Hepatocyte (in vitro differentiated cells): ENCODE data around the gene GRHL1. TPM values are rescaled to one million over a fixed set of nuclear protein-coding genes. Genes with fewer than 3 reads are reported as not detected.

ENCODE experiments used
- DNase-seq: peaks from one replicate; pipeline ENCODE4 v3.0.0-alpha.2; 2016; ENCODE audit warnings: low spot score
- H2AFZ ChIP-seq: fragments of 200-600 bp; sonication (generic); 2 replicates; pipeline ENCODE4 v1.6.0; 2016; ENCODE audit warnings: antibody characterized with exemption, mild to moderate bottlenecking
- H3K27ac ChIP-seq: fragments of 200-600 bp; sonication (generic); 2 replicates; pipeline ENCODE4 v1.5.1; 2016; ENCODE audit warnings: mild to moderate bottlenecking
- H3K27me3 ChIP-seq: fragments of 200-600 bp; sonication (generic); 2 replicates; pipeline ENCODE4 v1.6.1; 2016
- H3K36me3 ChIP-seq: fragments of 200-600 bp; sonication (generic); replicated peaks from 2 replicates; pipeline ENCODE4 v1.5.1; 2016; ENCODE audit warnings: low read depth; ENCODE audit not compliant: insufficient read depth
- H3K4me1 ChIP-seq: fragments of 200-600 bp; sonication (generic); 2 replicates; pipeline ENCODE4 v1.5.1; 2016; ENCODE audit warnings: mild to moderate bottlenecking, moderate library complexity; ENCODE audit not compliant: insufficient read depth
- H3K4me2 ChIP-seq: fragments of 200-600 bp; sonication (generic); 2 replicates; pipeline ENCODE4 v1.6.0; 2016
- H3K4me3 ChIP-seq: fragments of 200-600 bp; sonication (generic); 2 replicates; pipeline ENCODE4 v1.5.1; 2016; ENCODE audit warnings: mild to moderate bottlenecking
- H3K79me2 ChIP-seq: fragments of 200-600 bp; sonication (generic); 2 replicates; pipeline ENCODE4 v1.6.0; 2017; ENCODE audit warnings: mild to moderate bottlenecking
- H3K9me2 ChIP-seq: fragments of 200-600 bp; sonication (generic); replicated peaks from 2 replicates; pipeline ENCODE4 v1.6.0; 2017; ENCODE audit warnings: mild to moderate bottlenecking; ENCODE audit not compliant: insufficient read depth
- H3K9me3 ChIP-seq: fragments of 200-600 bp; sonication (generic); 2 replicates; pipeline ENCODE4 v1.5.1; 2016; ENCODE audit warnings: low read depth, mild to moderate bottlenecking
- H4K20me1 ChIP-seq: fragments of 200-600 bp; sonication (generic); 2 replicates; pipeline ENCODE4 v1.6.0; 2016; ENCODE audit warnings: mild to moderate bottlenecking; ENCODE audit not compliant: insufficient read depth, poor library complexity, severe bottlenecking
- CTCF ChIP-seq: fragments of 200-600 bp; sonication (generic); IDR thresholded peaks from 2 replicates; pipeline ENCODE4 v1.5.1; 2016; ENCODE audit warnings: antibody characterized with exemption, mild to moderate bottlenecking; ENCODE audit not compliant: poor library complexity
- EZH2 ChIP-seq: fragments of 200-600 bp; sonication (generic); IDR thresholded peaks from 2 replicates; pipeline ENCODE4 v1.6.1; 2016; ENCODE audit warnings: antibody characterized with exemption, mild to moderate bottlenecking, borderline replicate concordance
- EZH2phosphoT487 ChIP-seq: fragments of 200-600 bp; sonication (generic); IDR thresholded peaks from one replicate; pipeline ENCODE4 v1.6.1; 2018; ENCODE audit warnings: antibody characterized with exemption, mild to moderate bottlenecking, low read depth, moderate library complexity; ENCODE audit not compliant: unreplicated experiment, severe bottlenecking
- WGBS: methylation state at CpG from one replicate; pipeline ENCODE4 v1.1.6; 2016; ENCODE audit warnings: low lambda C conversion rate; ENCODE audit errors: missing lambda C conversion rate; 5-methylcytosine and 5-hydroxymethylcytosine counted together
- polyA plus RNA-seq: library from polyadenylated mRNA; unstranded; fragments of >200 nt; fragmentation: Nextera tagmentation; extraction: Ambion mirVana; gene quantifications from 2 replicates; pipeline ENCODE4 v1.2.1, GENCODE V29; 2016
- total RNA-seq: library from RNA; depleted of rRNA; stranded (reverse); fragments of >200 nt; gene quantifications from 2 replicates; pipeline ENCODE4 v1.2.3, GENCODE V29; 2014

Gene GRHL1
- total and polyA plus RNA-seq, 2 experiments from 2014 or later, result 4.0 to 10.9 TPM

GRCh38 chr2:9998916-9999654, 47.6 kb downstream of the GRHL1 start:
- WGBS, result 94% methylated on average over 20 of the region's 20 CpGs
- no peak overlapping the region for H3K4me2 ChIP-seq
- H3K4me3 ChIP-seq, result no peak overlapping the region
- no peaks in the 10 kb centered on the region for H4K20me1 ChIP-seq
- H3K9me2 ChIP-seq, result no peaks in the 10 kb centered on the region
- no peaks in the 10 kb centered on the region for H3K9me3 ChIP-seq
- H3K79me2 ChIP-seq, result no peaks in the 10 kb centered on the region
- no peak overlapping the region for H2AFZ ChIP-seq
- no peak overlapping the region for H3K27ac ChIP-seq
- DNase-seq, result no peak
- no peaks in the 10 kb centered on the region for H3K36me3 ChIP-seq
- TF ChIP-seq EZH2 (no peak), EZH2phosphoT487 (no peak), CTCF (no peak)
- H3K4me1 ChIP-seq, result no peaks in the 10 kb centered on the region
- no peaks in the 10 kb centered on the region for H3K27me3 ChIP-seq

- Histone ChIP-seq H3K4me3 (no peak overlapping the region), H3K9me3 (no peaks in the 10 kb centered on the region), H3K27ac (no peak overlapping the region), H3K36me3 (no peaks in the 10 kb centered on the region), H3K27me3 (no peaks in the 10 kb centered on the region), H3K79me2 (no peaks in the 10 kb centered on the region), H3K4me1 (no peaks in the 10 kb centered on the region), H3K4me2 (no peak overlapping the region), H4K20me1 (no peaks in the 10 kb centered on the region), H2AFZ (no peak overlapping the region), H3K9me2 (no peaks in the 10 kb centered on the region)
- TF ChIP-seq CTCF (no peak), EZH2 (no peak), EZH2phosphoT487 (no peak)
- 94% methylated on average over 1 of the region's 1 CpG for WGBS
- DNase-seq, result no peak
These were observed 48.2 kb downstream of the GRHL1 start for GRCh38 chr2:9999693-10000092.

GRCh38 chr2:10000541-10000940, 49.0 kb downstream of the GRHL1 start:
- Histone ChIP-seq H3K79me2 (no peaks in the 10 kb centered on the region), H4K20me1 (no peaks in the 10 kb centered on the region), H3K27me3 (no peaks in the 10 kb centered on the region), H2AFZ (no peak overlapping the region), H3K4me3 (no peak overlapping the region), H3K4me2 (no peak overlapping the region), H3K4me1 (no peaks in the 10 kb centered on the region), H3K36me3 (no peaks in the 10 kb centered on the region), H3K9me2 (no peaks in the 10 kb centered on the region), H3K9me3 (no peaks in the 10 kb centered on the region), H3K27ac (no peak overlapping the region)
- TF ChIP-seq EZH2phosphoT487 (no peak), CTCF (no peak), EZH2 (no peak)
- no peak for DNase-seq
- 96% methylated on average over 8 of the region's 8 CpGs for WGBS
